GM18907 (cell line): ENCODE data around the gene MRPS34.

Experiments used
- ATAC-seq: cut with Tn5 transposase; IDR thresholded peaks from one replicate; pipeline ENCODE4 v1.9.1; 2021; ENCODE audit warnings: mild to moderate bottlenecking, moderate library complexity; ENCODE audit not compliant: unreplicated experiment

Gene MRPS34

GRCh38 chr16:1782408-1783264 lies 9.7 kb upstream of the MRPS34 start, which contains the start of the genes NUBP2 and SPSB3:
Gene NUBP2, plus strand, starts transcription at chr16:1782960. Its CDS starts 61 bp downstream, at chr16:1783021.
Gene SPSB3, minus strand, starts transcription at chr16:1782571. Its CDS starts 1,088 bp downstream, at chr16:1781483.
- peak; percentile 81 for ATAC-seq

- peak; percentile 11 for ATAC-seq
These were observed 8.9 kb upstream of the MRPS34 start for GRCh38 chr16:1781758-1782407.

GRCh38 chr16:1781254-1781653 lies 8.3 kb upstream of the MRPS34 start:
- no peak for ATAC-seq

GRCh38 chr16:1780677-1781072 lies 7.7 kb upstream of the MRPS34 start:
- ATAC-seq = no peak

- ATAC-seq = no peak
These were observed 7.1 kb upstream of the MRPS34 start for GRCh38 chr16:1779741-1780676.

GRCh38 chr16:1779234-1779701 lies 6.3 kb upstream of the MRPS34 start:
- no peak for ATAC-seq

- ATAC-seq = no peak
These were observed 5.6 kb upstream of the MRPS34 start for GRCh38 chr16:1778200-1779179.

GRCh38 chr16:1777375-1778199 lies 4.7 kb upstream of the MRPS34 start:
- no peak for ATAC-seq

GRCh38 chr16:1776991-1777374 lies 4.0 kb upstream of the MRPS34 start:
- ATAC-seq = no peak

GRCh38 chr16:1776672-1776955 lies 3.7 kb upstream of the MRPS34 start:
- ATAC-seq = no peak

GRCh38 chr16:1775846-1776671 lies 3.1 kb upstream of the MRPS34 start:
- ATAC-seq = no peak

- no peak for ATAC-seq
These were observed 2.3 kb upstream of the MRPS34 start for GRCh38 chr16:1775006-1775845.

GRCh38 chr16:1774448-1774780 lies 1.5 kb upstream of the MRPS34 start:
- no peak for ATAC-seq

GRCh38 chr16:1773703-1774447 lies 941 bp upstream of the MRPS34 start:
- ATAC-seq = peak; percentile 0

- peak; percentile 12 for ATAC-seq
These were observed 499 bp downstream of the MRPS34 start, which contains the start of gene EME2 for GRCh38 chr16:1772362-1772907. Gene EME2, plus strand, starts transcription at chr16:1772810. Its CDS starts 418 bp downstream, at chr16:1773228.

- no peak for ATAC-seq
These were observed 1.0 kb downstream of the MRPS34 start for GRCh38 chr16:1771864-1772361.
